C4-2B (cell line): ENCODE results near the gene ARMC3.

ENCODE experiments used
- CTCF ChIP-seq: fragments of 450-650 bp; conservative IDR thresholded peaks from 2 replicates; pipeline ENCODE4 v1.5.1; 2017; ENCODE audit warnings: mild to moderate bottlenecking
- ZFX ChIP-seq: fragments of 450-650 bp; IDR thresholded peaks from 2 replicates; pipeline ENCODE4 v1.6.1; 2017

- TF ChIP-seq CTCF = no peak
- TF ChIP-seq ZFX = no peak
These were observed 28.5 kb upstream of the ARMC3 start for GRCh38 chr10:22899307-22899706.
